ENCODE results near the gene MT1A. TPM values are rescaled to one million over a fixed set of nuclear protein-coding genes. Genes with fewer than 3 reads are reported as not detected.
A peak's percentile ranks its signal among the peaks of the same experiment; 100 is the strongest.

MT1A gene
- total RNA-seq, 1 donor from 2014 or later = not detected

- Histone ChIP-seq H3K27me3 (ENCODE audit: control insufficient read depth, insufficient read depth, low read length) (no peaks in the 10 kb centered on the region), H3K4me3 (ENCODE audit: low read depth, low read length) (no peak overlapping the region), H3K36me3 (ENCODE audit: control insufficient read depth, insufficient read depth, low read length) (peaks cover 9% of the 10 kb centered on the region)
- DNase-seq (ENCODE audit: low read depth) (peak; percentile 37), FAIRE-seq (peak; percentile 77)
- TF ChIP-seq CTCF (IDR thresholded peaks at IDR 0.05; ENCODE audit: insufficient read depth, low read length, severe bottlenecking) = no peak
Measured at GRCh38 chr16:56684926-56685590, 46.6 kb downstream of the MT1A start.

- no peak for TF ChIP-seq CTCF (IDR thresholded peaks at IDR 0.05; ENCODE audit: insufficient read depth, low read length, severe bottlenecking)
- DNase-seq (ENCODE audit: low read depth) = no peak
- H3K4me3 ChIP-seq (ENCODE audit: low read depth, low read length) = no peak overlapping the region
- no peaks in the 10 kb centered on the region for H3K27me3 ChIP-seq (ENCODE audit: control insufficient read depth, insufficient read depth, low read length)
- peaks cover 9% of the 10 kb centered on the region for H3K36me3 ChIP-seq (ENCODE audit: control insufficient read depth, insufficient read depth, low read length)
- no peak for FAIRE-seq
Measured at GRCh38 chr16:56686758-56687157, 48.3 kb downstream of the MT1A start.

GRCh38 chr16:56688762-56689161 is 50.3 kb downstream of the MT1A start:
- DNase-seq (ENCODE audit: low read depth) (no peak), FAIRE-seq (no peak)
- H3K36me3 ChIP-seq (ENCODE audit: control insufficient read depth, insufficient read depth, low read length) = peaks cover 1% of the 10 kb centered on the region
- no peaks in the 10 kb centered on the region for H3K27me3 ChIP-seq (ENCODE audit: control insufficient read depth, insufficient read depth, low read length)
- TF ChIP-seq CTCF (IDR thresholded peaks at IDR 0.05; ENCODE audit: insufficient read depth, low read length, severe bottlenecking) = no peak
- H3K4me3 ChIP-seq (ENCODE audit: low read depth, low read length) = no peak overlapping the region

GRCh38 chr16:56689171-56689570 is 50.7 kb downstream of the MT1A start:
- no peak for TF ChIP-seq CTCF (IDR thresholded peaks at IDR 0.05; ENCODE audit: insufficient read depth, low read length, severe bottlenecking)
- FAIRE-seq = peak; percentile 62
- Histone ChIP-seq H3K36me3 (ENCODE audit: control insufficient read depth, insufficient read depth, low read length) (peaks cover 1% of the 10 kb centered on the region), H3K27me3 (ENCODE audit: control insufficient read depth, insufficient read depth, low read length) (no peaks in the 10 kb centered on the region), H3K4me3 (ENCODE audit: low read depth, low read length) (no peak overlapping the region)
- DNase-seq (ENCODE audit: low read depth) = peak; percentile 74

Other genes with a start within 250 kb of the MT1A start
- gene AMFR, start 213.1 kb upstream of the MT1A start, total RNA-seq = 224 and 319 TPM in 2 replicates
- 41.5 and 45.8 TPM in 2 replicates for gene NUDT21, start 187.3 kb upstream of the MT1A start, total RNA-seq
- 30.0 and 63.5 TPM in 2 replicates for gene OGFOD1, start 187.1 kb upstream of the MT1A start, total RNA-seq
- 31.6 and 46.6 TPM in 2 replicates for gene BBS2, start 118.6 kb upstream of the MT1A start, total RNA-seq
- gene MT4, start 73.6 kb upstream of the MT1A start, total RNA-seq = not detected in 2 replicates
- not detected in 2 replicates for gene MT3, start 49.1 kb upstream of the MT1A start, total RNA-seq
- gene MT2A, start 30.1 kb upstream of the MT1A start, total RNA-seq = 10.0 and 34.0 TPM in 2 replicates
- 60.8 and 90.5 TPM in 2 replicates for gene MT1E, start 12.9 kb upstream of the MT1A start, total RNA-seq
- gene MT1M, start 6.0 kb upstream of the MT1A start, total RNA-seq = 0.26 TPM in 1 of 2 replicates, not detected in the other
- not detected in 2 replicates for gene MT1B, start 13.2 kb downstream of the MT1A start, total RNA-seq
- 1.5 and 1.6 TPM in 2 replicates for gene MT1F, start 19.3 kb downstream of the MT1A start, total RNA-seq
- gene MT1G, start 29.4 kb downstream of the MT1A start, total RNA-seq = 0.64 TPM in 1 of 2 replicates, not detected in the other
- not detected in 2 replicates for gene MT1H, start 31.1 kb downstream of the MT1A start, total RNA-seq
- 212 and 261 TPM in 2 replicates for gene MT1X, start 43.8 kb downstream of the MT1A start, total RNA-seq
- 43.0 and 47.4 TPM in 2 replicates for gene NUP93, start 91.5 kb downstream of the MT1A start, total RNA-seq
- gene SLC12A3, start 226.5 kb downstream of the MT1A start, total RNA-seq = not detected in 2 replicates

Data from bronchial epithelial cell (primary cell).